CMK (cell line): ENCODE data around the gene HSPA9.

ENCODE experiments used
- DNase-seq: peaks from one replicate; pipeline ENCODE4 v3.0.0-alpha.2; 2010; ENCODE audit warnings: low read depth

HSPA9 gene

DNA sequence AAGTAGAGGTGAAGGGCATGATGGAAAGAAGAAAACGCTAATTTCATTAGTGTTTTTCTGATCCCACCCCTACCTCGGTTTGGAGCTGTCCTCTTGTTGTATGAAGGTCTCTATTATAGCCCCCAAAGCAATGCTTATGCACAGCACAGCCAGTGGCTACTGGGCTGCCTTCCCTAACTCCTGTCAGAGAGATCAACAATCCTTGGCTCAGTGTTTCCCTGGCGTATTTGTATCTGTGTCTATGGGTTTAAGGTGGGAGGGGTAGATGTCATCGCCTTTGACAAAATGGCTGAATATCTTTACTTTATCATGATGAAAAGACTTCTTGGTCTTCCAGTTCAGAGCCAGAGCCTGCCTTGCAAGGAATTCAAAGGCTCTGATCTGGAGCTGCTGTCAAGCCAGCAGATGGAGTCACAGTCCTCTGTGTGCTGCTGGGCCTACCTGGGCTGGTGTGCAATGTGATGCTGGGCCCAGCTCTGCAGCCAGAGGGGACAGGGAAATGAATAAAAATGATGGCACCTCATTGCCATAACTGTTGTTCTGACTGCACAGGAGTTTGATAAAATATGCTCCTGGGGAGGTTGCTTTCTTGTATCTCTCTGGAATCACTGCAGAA is 20.1 kb upstream of the HSPA9 start:
- DNase-seq: no peak

DNA sequence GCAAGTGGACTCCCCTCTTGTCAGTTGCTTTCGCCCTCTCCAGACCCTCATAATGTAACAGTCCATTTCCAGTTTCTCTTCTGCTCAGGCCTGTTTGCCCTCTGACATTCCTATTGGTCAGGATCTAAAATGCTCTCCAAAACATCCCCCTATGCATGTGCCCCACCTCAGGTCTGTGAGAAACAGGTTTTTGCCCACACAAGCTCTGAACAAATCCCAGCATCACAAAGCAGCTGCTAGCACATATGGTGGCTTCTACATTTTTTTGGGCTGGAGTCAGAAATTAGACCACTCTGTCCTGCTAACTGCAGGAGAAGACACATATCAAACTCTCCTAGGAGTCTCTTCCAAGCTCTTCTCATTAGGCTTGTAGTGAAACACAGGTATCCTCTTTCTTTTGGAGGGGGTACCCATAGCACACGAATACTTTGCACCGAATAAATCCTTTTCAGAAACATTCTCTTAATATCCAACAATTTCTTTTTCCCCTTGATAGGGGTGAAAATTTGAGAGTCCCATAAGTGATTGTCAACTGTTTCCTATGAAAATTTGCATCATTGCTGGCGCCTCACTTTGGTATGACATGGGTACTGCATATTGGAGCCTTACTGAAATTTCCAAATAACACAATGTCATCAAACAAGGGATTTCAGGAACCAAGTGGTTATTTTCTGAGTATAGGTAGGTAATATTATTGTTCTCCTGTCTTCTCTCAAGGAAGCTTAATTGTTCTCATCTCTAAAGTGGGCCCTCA is 19.3 kb upstream of the HSPA9 start:
- no peak for DNase-seq

DNA sequence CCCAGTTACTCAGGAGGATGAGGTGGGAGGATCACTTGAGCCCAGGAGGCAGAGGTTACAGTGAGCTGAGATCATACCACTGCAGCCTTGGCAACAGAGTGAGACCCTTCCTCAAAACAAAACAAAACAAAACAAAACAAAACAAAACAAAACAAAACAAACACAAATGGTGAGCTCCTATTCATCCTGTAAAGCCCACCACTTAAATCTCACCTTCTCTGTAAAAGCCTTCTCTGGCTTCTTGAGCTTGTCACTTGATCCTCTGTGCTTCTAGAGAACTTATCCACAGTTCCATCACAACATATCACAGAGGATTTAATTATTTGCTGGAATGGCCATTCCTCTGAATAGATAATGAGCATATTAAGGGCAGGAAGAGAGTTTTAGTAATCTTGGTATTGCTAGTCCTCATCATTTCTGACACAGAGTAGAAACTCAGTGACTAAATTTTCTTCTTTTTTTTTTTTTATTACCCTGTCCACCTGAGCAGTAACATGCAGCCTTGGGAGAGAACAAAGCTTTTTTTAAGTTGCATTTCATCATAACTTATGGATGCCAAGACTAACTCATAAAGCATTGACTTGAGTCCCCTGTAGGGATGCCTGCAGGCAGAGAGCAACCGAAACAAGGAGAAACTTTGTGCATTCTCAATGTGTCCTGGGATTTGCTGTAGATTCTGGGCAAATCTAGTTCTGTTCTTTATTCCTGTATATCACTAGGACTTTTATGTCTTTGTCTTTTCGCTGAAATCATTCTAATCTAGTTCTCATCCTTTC is 13.0 kb upstream of the HSPA9 start:
- no peak for DNase-seq

DNA sequence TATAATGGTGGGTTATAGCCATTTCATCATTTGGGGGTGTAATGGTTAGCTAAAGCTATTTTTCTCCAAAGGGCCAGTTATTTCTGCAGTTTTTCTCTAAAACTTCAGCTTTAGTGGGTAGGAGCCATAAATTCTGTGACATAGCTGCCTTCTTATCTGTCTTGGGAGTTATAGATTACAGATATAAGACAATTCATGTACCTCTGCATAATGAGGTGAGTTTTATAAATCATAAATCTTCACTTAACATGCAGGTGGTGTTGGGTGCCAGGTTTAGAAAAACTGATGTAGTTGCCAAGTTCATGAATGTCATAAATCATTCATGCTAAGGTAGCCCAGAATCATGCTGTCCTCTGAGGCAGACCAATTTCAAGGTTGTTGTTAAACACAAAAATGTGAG is 10.0 kb upstream of the HSPA9 start:
- DNase-seq: no peak

DNA sequence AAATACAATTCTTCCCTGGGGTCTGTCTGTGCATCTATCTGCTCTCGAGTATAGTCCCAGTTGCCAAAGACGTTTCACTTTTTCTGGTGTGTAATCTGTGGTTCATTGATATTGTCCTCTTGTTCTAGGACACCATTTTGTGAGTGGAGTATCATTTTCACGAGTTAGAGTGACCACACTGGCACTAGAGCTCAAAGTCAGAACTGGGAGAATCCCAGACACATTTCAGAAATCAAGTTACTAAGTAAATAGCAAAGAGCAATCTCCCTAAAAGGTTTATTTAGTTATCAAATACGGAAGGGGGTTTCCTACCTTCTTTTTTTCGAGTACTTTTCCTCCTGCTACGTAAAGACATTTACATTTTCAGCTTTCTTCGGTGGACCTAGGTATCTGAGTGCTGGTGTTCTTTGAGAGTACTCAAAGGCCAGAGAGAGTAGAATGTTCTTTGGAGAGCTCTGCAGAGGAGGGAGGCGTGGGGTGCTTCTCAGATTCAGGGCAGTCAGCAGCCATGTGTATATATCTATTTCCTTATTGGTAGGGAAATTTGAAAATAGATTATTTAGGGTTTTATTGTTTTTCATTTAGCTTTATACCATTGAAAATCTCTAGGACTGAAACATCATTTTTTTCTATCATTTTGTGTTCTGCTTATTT is 8.9 kb upstream of the HSPA9 start:
- DNase-seq: no peak

DNA sequence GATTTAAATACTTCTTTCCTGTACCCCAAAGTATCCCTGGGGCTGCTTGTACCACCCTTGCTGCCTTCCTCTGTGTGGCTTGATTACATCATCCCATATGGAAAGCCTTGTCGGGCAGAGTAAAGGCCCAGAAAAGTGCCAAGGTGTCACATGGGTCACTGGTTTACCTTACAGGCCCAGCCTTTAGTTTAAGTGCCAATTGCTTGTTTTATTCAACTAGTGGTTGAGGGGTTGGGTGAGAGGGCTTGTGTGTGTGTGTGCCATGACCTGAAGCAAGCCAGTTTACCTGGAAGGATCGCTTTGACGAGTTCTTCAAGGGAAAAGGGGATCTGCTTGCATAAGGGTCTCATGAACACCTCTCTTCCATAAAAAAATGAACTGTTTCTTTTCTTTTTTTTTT is 7.8 kb upstream of the HSPA9 start:
- DNase-seq: no peak

DNA sequence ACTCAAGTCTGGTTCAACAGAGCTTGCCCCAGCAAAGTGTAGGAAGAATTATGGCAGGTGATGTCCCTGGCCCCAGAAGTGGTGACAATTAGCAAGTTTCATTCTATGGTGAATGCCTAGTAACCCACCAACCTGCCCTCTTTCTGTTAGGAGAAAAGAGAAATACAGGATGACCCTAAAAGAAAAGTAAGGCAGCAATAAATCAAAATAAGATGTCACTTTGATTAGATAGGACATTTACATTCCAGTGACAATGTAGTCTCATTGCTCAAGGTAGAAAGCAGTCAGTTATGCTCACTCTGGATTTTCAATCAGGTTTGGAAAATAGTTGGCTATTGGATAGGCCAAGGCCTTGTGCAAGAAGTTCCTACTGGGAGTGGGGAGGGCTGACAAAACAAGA is 5.6 kb upstream of the HSPA9 start:
- DNase-seq: no peak

DNA sequence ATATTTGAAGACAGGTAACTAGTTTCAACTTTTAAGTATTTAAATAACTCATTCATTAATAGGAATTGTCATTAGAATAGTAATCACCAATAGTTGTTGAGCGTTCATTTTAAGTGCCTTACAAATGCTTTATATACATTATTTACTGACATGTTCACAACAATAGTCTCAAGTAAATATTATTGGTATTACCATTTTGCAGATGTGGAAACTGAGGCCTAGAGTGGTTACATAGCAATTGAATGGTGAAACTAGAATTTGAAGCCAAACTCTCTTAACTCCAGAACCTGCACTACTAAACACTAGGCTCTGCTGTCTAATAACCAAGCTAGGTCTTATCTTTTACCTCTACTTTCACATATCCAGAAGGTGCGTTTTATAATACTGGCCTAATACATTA is 4.8 kb upstream of the HSPA9 start:
- DNase-seq: no peak

DNA sequence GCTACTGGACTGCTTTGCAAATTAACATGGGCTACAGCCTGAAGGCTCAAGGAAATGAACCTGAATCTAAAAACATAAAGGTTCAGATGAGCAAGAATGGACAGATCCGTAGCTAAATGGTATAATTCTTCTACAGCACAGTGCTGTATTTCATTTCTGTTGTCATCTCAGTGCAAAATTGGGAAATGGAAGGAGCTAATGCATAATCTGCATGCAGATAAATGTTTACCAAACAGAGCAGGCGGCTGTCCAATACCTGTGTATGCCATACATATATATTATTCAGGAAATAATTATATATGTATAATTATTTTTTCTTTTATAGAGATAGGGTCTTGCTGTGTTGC is 4.3 kb upstream of the HSPA9 start:
- DNase-seq: no peak

DNA sequence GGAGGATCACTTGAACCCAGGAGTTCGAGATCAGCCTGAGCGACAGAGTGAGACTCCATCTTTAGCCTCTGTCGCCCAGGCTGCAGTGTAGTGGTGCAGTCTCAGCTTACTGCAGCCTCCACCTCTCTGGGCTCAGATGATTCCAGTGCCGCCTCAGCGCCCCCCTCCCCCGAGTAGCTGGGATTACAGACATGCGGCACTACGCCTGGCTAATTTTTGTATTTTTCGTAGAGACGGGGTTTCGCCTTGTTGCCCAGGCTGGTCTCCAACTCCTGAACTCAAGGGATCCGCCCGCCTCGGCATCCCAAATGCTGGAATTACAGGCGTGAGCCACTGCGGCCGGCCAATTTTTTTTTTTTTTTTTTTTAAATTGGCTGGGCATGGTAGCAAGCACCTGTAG is 2.3 kb upstream of the HSPA9 start:
- no peak for DNase-seq

DNA sequence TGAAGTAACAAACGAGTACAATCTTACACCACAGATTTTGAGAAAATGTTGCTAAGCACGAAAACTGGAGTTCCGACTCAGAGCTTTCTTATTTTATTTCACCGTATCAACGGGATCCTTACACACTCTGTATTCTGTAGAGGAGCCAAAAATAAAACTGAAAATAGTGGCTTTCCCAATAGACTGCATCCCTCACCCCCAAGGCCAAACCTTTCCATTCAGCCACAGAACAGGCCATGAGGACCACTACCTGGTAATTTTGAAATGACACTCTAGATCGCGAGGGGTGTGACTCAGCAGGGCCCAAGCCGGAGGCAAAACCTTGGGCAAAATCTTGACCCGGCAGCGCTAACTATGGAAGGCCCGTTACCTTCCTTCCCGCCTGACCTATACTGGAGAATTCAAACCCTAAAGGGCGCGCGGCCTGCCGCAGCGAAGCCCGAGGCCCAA is 432 bp downstream of the HSPA9 start:
- no peak for DNase-seq

DNA sequence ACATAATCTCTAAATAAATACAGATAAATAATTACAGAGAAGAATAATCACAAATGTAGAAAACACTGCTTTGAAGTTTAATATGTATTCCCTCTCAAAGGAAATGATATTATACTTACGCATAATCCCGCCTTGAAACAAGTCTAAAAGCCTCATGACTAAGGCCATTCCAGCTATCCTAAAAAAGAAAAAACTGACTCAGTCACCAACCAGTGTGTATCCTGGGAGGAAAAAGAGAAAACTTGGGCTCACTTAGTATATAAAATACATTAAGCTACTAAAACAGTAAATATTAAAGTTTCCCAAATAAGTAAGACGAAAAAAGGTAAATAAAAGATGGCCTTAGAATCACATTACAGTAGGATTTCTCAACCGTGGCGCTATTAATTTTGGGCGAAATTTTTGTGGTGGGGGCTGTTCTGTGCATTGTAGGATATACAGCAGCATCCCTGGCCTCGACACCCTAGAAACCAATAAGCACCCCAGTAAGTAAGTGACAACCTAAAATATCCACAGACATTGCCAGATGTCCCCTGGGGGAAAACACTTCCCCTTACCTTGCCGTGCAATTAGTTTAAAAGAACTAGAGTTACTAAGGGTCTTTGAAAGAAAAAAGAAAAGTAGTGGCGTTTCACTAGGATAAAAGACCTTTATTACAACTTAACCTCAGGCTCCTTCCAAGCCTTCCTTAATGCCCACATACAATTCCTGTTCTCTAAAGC is 1.1 kb downstream of the HSPA9 start:
- no peak for DNase-seq

DNA sequence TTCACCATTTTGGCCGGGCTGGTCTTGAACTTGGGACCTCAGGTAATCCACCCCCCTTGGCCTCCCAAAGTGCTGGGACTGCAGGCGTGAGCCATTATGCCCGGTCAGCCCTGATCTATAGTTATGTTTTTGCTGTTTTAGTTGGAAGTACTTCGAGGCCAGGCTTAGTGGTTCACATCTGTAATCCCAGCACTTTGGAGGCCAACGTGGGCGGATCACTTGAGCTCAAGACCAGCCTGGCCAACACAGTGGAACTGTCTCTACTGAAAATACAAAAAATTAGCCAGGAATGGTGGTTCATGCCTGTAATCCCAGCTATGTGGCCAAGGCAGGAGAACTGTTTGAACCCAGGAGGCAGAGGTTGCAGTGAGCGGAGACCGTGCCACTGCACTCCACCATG is 2.0 kb downstream of the HSPA9 start:
- no peak for DNase-seq

DNA sequence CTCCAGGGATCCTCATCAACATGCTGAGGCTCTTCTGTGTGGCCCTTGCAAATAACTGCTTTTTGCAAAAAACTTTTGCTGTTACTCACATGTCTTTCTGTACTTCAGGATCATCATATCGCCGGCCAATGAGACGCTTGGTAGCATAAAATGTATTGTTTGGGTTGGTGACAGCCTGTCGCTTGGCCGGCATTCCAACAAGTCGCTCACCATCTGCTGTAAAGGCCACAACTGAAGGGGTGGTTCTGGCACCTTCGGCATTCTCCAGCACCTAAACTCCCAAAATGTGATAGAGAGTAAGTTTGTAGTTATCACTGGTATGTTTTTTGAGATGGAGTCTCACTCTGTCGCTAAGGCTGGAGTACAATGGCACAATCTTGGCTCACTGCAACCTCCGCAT is 4.3 kb downstream of the HSPA9 start:
- no peak for DNase-seq

DNA sequence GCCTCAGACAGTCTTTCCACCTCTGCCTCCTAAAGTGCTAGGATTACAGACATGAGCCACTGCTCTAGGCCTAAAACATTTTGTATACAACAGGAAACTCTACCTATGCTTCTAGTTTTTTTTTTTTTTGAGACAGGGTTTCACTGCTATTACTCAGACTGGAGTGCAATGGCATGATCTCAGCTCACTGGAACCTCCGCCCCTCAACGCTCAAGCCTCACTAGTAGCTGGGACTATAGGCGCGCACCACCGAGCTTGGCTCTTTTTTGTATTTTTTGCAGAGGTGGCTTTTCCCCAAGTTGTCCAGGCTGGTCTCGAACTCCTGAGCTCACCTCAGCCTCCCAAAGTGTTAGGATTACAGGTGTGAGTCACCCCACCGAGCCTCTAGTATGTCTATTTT is 5.4 kb downstream of the HSPA9 start:
- DNase-seq: no peak

DNA sequence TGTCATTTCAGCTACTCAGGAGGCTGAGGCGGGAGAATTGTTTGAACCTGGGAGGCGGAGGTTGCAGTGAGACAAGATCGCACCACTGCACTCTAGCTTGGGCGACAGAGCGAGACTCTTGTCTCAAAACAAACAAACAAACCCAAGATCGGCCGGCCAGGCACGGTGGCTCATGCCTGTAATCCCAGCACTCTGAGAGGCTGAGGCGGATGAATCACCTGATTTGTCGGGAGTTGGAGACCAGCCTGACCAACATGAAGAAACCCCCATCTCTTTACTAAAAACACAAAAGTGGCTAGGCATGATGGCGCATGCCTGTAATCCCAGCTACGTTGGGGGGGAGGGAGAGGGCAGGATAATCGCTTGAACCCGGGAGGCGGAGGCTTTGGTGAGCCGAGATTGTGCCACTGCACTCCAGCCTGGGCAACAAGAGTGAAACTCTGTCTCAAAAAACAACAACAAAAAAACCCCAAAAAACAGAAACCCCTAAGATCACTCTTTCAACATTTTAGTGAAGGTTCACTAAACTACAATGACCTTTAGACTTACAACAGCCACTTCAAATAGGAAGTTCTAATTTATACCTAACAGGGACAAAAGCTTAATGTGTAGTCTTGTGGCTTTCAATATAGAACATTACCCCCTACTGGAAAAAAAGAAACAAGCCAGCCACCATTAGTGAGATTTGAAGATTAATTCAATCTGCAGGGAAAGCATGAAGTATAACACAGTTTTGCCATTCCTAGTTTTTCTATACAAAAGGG is 7.0 kb downstream of the HSPA9 start:
- no peak for DNase-seq

DNA sequence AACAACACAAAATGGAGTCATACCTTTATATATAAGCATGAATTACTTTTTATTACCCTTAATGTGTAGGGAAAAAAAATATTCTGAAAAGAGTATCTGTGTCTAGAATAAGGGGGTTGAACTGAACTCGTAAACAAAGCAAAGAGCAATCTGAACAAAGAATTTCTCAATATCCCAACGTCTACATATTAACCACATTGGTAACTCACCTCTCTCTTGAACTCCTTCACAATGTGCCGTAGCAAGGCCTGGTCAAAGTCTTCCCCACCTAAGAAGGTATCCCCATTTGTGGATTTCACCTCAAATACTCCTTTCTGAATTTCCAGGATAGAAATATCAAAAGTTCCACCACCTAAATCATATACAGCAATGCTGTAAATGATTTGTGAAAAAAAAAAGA is 8.4 kb downstream of the HSPA9 start:
- no peak for DNase-seq

DNA sequence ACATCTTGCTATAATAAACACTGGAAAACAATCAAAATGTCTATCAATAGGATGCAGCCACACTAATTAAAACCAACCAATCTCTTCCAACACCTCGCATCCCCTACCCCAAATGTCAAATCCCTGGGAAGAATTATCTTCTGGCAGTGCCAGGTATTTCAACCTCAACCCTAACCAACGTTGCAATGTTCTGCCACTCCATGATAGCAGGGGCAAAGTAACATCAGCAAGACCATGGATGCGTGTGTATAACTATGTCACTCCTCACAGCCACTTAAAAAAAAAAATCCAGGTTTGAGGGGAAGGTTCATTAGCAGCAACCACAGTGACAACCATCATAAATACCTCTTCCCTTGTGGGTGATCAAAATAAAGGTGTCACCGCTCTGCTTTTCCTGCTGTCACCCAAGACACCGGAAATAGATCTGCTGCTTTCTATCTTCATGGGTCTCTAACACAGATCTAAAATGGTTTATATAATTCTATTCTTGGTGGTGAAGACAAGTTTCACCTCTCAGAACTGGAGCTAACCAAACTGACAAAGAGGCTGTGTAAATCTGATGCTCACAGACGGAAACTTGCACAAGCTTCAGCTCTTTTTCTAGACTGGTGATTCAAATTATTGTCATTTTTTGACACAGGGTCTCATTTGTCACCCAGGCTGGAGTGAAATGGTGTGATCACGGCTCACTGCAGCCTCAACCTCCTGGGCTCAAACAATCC is 9.9 kb downstream of the HSPA9 start:
- DNase-seq: no peak

DNA sequence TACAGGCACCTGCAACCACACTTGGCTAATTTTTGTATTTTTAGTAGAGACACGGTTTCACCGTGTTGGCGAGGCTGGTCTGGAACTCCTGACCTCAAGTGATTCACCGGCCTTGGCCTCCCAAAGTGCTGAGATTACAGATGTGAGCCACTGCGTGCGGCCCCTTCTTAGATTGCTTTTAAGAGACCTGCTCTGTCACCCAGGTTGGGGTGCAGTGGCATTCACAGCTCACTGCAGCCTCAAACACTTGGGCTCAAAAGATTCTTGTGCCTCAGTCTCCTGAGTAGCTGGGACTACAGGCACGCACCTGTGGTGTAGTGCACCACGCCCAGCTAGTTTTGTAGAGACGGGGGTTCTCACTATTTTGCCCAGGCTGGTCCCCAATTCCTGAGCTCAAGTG is 11.0 kb downstream of the HSPA9 start:
- no peak for DNase-seq

DNA sequence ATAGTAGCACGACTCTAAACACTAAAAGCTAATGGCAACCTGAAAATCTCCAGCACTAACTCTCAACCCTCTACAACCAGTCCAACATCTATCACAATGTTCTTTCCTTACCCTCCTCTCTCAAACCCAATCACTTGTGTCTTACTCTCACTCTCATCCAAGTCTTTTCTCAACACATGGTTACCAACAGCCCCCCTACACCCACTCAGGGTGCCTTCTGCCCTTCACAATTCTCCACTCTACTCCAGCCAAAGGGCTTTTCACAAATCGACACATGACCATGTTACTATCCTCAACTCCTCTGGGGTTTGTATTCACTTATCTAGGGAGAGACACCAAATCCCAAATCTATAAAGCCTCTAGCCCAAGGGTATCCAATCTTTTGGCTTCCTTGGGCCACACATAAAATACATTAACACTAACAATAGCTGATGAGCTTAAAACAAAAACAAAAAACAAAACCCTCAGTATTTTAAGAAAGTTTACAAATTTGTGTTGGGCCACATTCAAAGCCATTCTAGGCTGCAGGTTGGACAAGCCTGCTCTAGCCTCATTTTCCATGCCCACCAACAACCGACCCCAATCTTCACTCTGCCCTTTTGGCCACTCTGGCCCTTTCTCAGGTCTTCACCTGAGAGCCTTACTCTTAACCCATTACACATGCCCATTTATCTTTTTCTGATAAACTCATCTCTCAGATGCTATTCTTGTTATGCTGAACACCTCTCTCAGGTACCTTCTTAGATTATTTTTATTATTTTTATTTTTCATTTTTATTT is 11.7 kb downstream of the HSPA9 start:
- DNase-seq: no peak
